Measurements from ENCODE around the gene KRT76. TPM values are rescaled to one million over a fixed set of nuclear protein-coding genes. Genes with fewer than 3 reads are reported as not detected.

Gene KRT76
- total RNA-seq, 1 experiment from 2014 or later = not detected

- no peak overlapping the region for H3K9ac ChIP-seq (ENCODE audit: low read length)
- CTCF ChIA-PET = no interaction called here
- BruUV-seq (replicated peaks) = no TSS peak
Measured at GRCh38 chr12:52768479-52769200, 8.5 kb downstream of the KRT76 start.

GRCh38 chr12:52767427-52767826, 9.7 kb downstream of the KRT76 start:
- Histone ChIP-seq H3K79me2 (ENCODE audit: insufficient read depth, low read length) (no peaks in the 10 kb centered on the region), H3K27ac (ENCODE audit: low read depth, low read length) (no peak overlapping the region), H3K4me3 (replicated peaks in 1 of 2; ENCODE audit: low read depth in 1 of 2, low read length in 2 of 2) (no peak overlapping the region), H3K9me2 (ENCODE audit: insufficient read depth) (no peaks in the 10 kb centered on the region), H3K9me3 (ENCODE audit: control insufficient read depth in 1 of 2, insufficient read depth in 1 of 2, low read depth in 1 of 2, low read length in 2 of 2) (no peaks in the 10 kb centered on the region), H4K20me1 (ENCODE audit: insufficient read depth) (no peaks in the 10 kb centered on the region), H3K4me1 (ENCODE audit: control insufficient read depth in 1 of 2, insufficient read depth in 2 of 2, low read length in 2 of 2) (peaks cover 0 to 5% of the 10 kb centered on the region in 2 experiments; a peak in 1 of 4 replicates), H3K4me2 (ENCODE audit: low read length) (no peak overlapping the region), H3K36me3 (ENCODE audit: control insufficient read depth in 1 of 2, insufficient read depth in 2 of 2, low read length in 2 of 2) (no peaks in the 10 kb centered on the region), H3K9ac (ENCODE audit: low read length) (no peak overlapping the region), H2AFZ (ENCODE audit: low read depth, low read length, poor library complexity, severe bottlenecking) (no peak overlapping the region), H3K27me3 (ENCODE audit: insufficient read depth, low read length) (peaks cover 5% of the 10 kb centered on the region; the same call in 1 of the 2 replicates)
- no peak for ATAC-seq
- intact Hi-C loops (cut with micrococcal nuclease) = no loop called here
- BruUV-seq (replicated peaks) = no TSS peak
- ChIA-PET RAD21 (ENCODE audit: low non-redundant PET in 1 of 2, low total read pairs in 2 of 2, uncharacterized antibody in 2 of 2, unreplicated experiment in 2 of 2) (no interaction called here), CTCF (no interaction called here), POLR2A (no interaction called here)
- no peak for DNase-seq (ENCODE audit: low read depth, low spot score)
- TF ChIP-seq ZNF274 (IDR thresholded peaks at IDR 0.05; ENCODE audit: low read depth, low read length) (no peak), SRF (IDR thresholded peaks at IDR 0.05; ENCODE audit: low read depth) (no peak)

More at GRCh38 chr12:52768479-52769200, 8.5 kb downstream of the KRT76 start:
- no peak for ATAC-seq
- no peak for TF ChIP-seq TCF7L2 (IDR thresholded peaks at IDR 0.05; ENCODE audit: borderline replicate concordance, extremely low read depth, insufficient read depth, insufficient read length)
- TF ChIP-seq SIN3A (IDR thresholded peaks at IDR 0.05; ENCODE audit: low read depth) = no peak
- POLR2A ChIA-PET = no interaction called here
- Histone ChIP-seq H2AFZ (ENCODE audit: low read depth, low read length, poor library complexity, severe bottlenecking) (no peak overlapping the region), H3K79me2 (ENCODE audit: insufficient read depth, low read length) (no peaks in the 10 kb centered on the region), H3K9me3 (ENCODE audit: control insufficient read depth in 1 of 2, insufficient read depth in 1 of 2, low read depth in 1 of 2, low read length in 2 of 2) (no peaks in the 10 kb centered on the region), H3K9me2 (ENCODE audit: insufficient read depth) (no peaks in the 10 kb centered on the region), H4K20me1 (ENCODE audit: insufficient read depth) (no peaks in the 10 kb centered on the region), H3K4me3 (replicated peaks in 1 of 2; ENCODE audit: low read depth in 1 of 2, low read length in 2 of 2) (no peak overlapping the region), H3K4me2 (ENCODE audit: low read length) (no peak overlapping the region), H3K36me3 (ENCODE audit: control insufficient read depth in 1 of 2, insufficient read depth in 2 of 2, low read length in 2 of 2) (no peaks in the 10 kb centered on the region), H3K27ac (ENCODE audit: low read depth, low read length) (no peak overlapping the region), H3K4me1 (ENCODE audit: control insufficient read depth in 1 of 2, insufficient read depth in 2 of 2, low read length in 2 of 2) (peaks cover 0 to 5% of the 10 kb centered on the region in 2 experiments; a peak in 1 of 4 replicates), H3K27me3 (ENCODE audit: insufficient read depth, low read length) (peaks cover 15% of the 10 kb centered on the region; the same call in 1 of the 2 replicates)
- intact Hi-C loops (cut with micrococcal nuclease) = no loop called here
- RAD21 ChIA-PET (ENCODE audit: low non-redundant PET in 1 of 2, low total read pairs in 2 of 2, uncharacterized antibody in 2 of 2, unreplicated experiment in 2 of 2) = no interaction called here
- DNase-seq (ENCODE audit: low read depth, low spot score) = no peak
